ENCODE results near the gene CXorf58. TPM values are rescaled to one million over a fixed set of nuclear protein-coding genes. Genes with fewer than 3 reads are reported as not detected.

CXorf58 gene
- polyA plus RNA-seq, 1 experiment = not detected

DNA sequence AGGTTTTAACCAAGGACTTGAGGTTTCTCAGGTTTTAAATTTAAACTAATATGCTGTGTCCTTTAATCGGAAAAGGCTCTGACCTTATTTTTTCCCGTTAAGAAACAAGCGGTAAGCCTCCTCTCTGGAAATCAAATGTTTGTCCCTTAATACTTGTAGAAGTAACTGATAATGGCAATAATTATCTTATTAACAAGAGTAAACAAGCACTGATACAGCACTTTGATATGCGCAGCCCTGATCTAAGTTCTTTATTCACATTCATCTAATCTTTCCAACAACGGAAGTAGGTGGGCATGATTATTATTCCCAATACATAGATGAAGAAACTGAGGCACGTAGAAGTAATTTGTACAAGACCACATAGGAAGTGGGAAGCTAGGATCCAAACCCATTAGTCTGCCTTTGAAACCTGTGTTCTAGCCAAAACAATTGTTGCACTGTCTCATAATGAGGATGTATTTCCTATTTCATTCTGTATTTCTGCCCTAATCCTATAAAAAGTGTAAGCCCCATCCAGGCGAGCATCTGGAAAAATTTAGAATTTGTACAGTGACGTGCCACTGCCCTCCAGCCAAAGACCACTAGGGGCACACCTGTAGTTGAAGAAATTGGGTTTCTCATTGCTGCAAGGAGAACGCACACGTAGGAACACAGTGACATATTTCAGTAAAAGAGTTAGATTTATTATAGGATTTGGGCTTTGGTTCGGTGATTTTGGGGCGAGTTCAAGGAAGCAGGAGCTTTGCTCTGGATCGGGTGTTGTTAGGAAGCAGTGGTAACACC, 606 bp downstream of the CXorf58 start:
- Histone ChIP-seq H3K27ac (ENCODE audit: low read depth, low read length) (peak overlapping the region; percentile 52), H3K27me3 (ENCODE audit: control insufficient read depth, insufficient read depth, low read length) (no peaks in the 10 kb centered on the region), H3K9me3 (ENCODE audit: control insufficient read depth, insufficient read depth, low read length) (no peaks in the 10 kb centered on the region; the same call in 1 of the 2 replicates), H3K4me3 (ENCODE audit: low read depth, low read length) (peak overlapping the region; percentile 41)
- TF ChIP-seq, protein P1, sequence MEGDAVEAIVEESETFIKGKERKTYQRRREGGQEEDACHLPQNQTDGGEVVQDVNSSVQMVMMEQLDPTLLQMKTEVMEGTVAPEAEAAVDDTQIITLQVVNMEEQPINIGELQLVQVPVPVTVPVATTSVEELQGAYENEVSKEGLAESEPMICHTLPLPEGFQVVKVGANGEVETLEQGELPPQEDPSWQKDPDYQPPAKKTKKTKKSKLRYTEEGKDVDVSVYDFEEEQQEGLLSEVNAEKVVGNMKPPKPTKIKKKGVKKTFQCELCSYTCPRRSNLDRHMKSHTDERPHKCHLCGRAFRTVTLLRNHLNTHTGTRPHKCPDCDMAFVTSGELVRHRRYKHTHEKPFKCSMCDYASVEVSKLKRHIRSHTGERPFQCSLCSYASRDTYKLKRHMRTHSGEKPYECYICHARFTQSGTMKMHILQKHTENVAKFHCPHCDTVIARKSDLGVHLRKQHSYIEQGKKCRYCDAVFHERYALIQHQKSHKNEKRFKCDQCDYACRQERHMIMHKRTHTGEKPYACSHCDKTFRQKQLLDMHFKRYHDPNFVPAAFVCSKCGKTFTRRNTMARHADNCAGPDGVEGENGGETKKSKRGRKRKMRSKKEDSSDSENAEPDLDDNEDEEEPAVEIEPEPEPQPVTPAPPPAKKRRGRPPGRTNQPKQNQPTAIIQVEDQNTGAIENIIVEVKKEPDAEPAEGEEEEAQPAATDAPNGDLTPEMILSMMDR (IDR thresholded peaks at IDR 0.05; ENCODE audit: low read depth, low read length) = peak; percentile 39; the same call in 1 of the 2 replicates
- CTCF ChIA-PET = interaction anchor here (0.7 to 3.1 kb wide), 7 partner anchors 16 to 334 kb away, joined by 3 to 15 read pairs (median 4); partner anchors contain the start of gene EIF2S3
- DNase-seq (ENCODE audit: low read depth, low spot score) = no peak
- POLR2A ChIA-PET = interaction anchor here (0.7 to 2.4 kb wide), 2 partner anchors 125 to 145 kb away, joined by 3 to 6 read pairs; partner anchors contain the start of gene SAT1

DNA sequence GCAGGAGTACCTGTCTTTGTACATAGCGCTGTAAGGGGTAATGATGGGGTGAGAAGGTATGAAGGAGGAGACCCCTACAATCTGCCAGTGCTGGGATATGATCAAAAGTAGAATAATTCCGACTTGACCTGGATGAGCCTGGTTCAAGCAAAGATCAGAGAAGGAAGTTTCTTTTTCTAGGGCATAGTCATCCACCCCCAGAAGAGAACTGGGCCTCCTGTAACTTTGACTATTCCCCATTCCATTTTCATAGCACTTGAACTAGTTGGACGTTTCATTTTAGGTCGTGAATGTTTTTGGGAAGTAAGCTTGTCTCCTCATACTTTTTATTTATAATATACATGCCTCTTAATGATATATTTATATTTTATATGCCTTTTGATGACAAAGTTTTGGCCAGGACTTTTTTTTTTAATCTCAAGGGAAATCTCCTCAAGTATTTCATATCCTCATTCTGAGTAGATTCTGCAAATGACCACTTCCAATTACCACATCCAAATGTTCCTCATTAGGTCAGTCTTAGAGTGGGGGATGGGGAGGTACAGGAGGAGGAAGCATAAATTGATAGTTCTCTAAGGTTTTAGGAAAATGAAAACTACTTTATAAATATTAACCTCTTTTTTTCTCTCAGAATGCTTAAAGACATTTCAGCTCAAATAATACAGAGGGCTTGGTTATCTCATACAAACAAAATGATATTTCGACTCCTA, 3.5 kb downstream of the CXorf58 start:
- ChIA-PET CTCF (interaction anchor here (0.5 to 2.9 kb wide), 3 partner anchors 10 to 143 kb away, joined by 3 to 11 read pairs (median 5); no protein-coding TSS in a partner anchor), POLR2A (no interaction called here)
- Histone ChIP-seq H3K9me3 (ENCODE audit: control insufficient read depth, insufficient read depth, low read length) (no peaks in the 10 kb centered on the region; the same call in 1 of the 2 replicates), H3K27ac (ENCODE audit: low read depth, low read length) (no peak overlapping the region), H3K4me3 (ENCODE audit: low read depth, low read length) (no peak overlapping the region), H3K27me3 (ENCODE audit: control insufficient read depth, insufficient read depth, low read length) (no peaks in the 10 kb centered on the region)
- DNase-seq (ENCODE audit: low read depth, low spot score) = no peak
- TF ChIP-seq, protein P1 (IDR thresholded peaks at IDR 0.05; ENCODE audit: low read depth, low read length) = no peak

DNA sequence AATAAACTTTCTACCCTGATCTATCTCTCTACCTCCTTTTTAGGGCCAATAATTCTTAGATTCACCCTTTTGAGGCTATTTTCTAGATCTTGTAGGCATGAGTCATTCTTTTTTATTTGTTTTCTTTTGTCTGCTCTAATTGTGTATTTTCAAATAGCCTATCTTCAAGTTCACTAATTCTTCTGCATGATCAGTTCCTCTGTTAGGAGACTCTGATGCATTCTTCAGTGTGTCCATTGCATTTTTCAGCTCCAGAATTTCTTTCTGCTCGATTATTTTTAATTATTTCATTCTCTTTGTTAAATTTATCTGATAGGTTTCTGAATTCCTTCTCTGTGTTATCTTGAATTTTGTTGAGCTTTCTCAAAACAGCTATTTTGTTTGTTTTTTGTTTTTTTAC, 11.3 kb downstream of the CXorf58 start:
- POLR2A ChIA-PET = no interaction called here
- TF ChIP-seq, protein P1 (IDR thresholded peaks at IDR 0.05; ENCODE audit: low read depth, low read length) = no peak
- CTCF ChIA-PET = interaction anchor here (0.6 kb wide), 1 partner anchor 135 kb away, joined by 3 read pairs; no protein-coding TSS in a partner anchor
- DNase-seq (ENCODE audit: low read depth, low spot score) = no peak
- Histone ChIP-seq H3K9me3 (ENCODE audit: control insufficient read depth, insufficient read depth, low read length) (no peaks in the 10 kb centered on the region), H3K27me3 (ENCODE audit: control insufficient read depth, insufficient read depth, low read length) (no peaks in the 10 kb centered on the region), H3K4me3 (ENCODE audit: low read depth, low read length) (no peak overlapping the region), H3K27ac (ENCODE audit: low read depth, low read length) (no peak overlapping the region)

DNA sequence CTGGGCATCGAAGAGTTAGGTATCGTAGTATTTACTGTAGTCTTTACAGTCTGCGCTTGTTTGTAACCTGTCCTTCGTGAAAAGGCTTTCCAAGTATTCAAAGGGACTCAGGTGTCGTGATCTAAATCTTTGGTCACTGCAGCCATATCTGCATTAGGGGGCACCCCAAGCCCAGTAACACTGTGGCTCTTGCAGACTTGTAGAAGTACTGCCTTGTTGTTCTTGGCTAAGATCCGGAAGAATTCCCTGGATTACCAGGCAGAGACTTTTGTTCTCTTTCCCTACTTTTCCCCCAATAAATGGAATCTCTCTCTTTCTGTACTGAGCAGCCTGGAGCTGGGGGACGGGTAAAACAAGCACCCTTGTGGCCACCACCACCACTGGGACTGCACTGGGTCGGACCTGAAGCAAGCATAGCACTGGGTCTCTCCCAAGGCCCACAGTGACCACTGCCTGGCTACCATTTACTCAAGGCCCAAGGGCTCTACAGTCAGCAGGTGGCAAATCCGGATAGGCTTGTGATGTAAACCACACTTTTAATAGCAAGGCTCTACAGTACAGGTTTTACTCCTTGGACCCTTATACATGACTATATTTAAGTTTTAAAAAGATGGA, 12.0 kb downstream of the CXorf58 start:
- no peak for DNase-seq (ENCODE audit: low read depth, low spot score)
- no peak overlapping the region for H3K27ac ChIP-seq (ENCODE audit: low read depth, low read length)
- TF ChIP-seq, protein P1 (IDR thresholded peaks at IDR 0.05; ENCODE audit: low read depth, low read length) = no peak
- H3K9me3 ChIP-seq (ENCODE audit: control insufficient read depth, insufficient read depth, low read length) = no peaks in the 10 kb centered on the region
- no peaks in the 10 kb centered on the region for H3K27me3 ChIP-seq (ENCODE audit: control insufficient read depth, insufficient read depth, low read length)
- ChIA-PET CTCF (no interaction called here), POLR2A (no interaction called here)
- no peak overlapping the region for H3K4me3 ChIP-seq (ENCODE audit: low read depth, low read length)

Measured in AG04450 (cell line).